Islet of Langerhans (tissue), 1 donor: ENCODE results near the gene PXYLP1.

Experiments
- FAIRE-seq: peaks from one replicate; lab custom pipeline; 2011; peaks lifted over from hg19 to GRCh38; lab: Jason Lieb, UNC

PXYLP1 gene

DNA sequence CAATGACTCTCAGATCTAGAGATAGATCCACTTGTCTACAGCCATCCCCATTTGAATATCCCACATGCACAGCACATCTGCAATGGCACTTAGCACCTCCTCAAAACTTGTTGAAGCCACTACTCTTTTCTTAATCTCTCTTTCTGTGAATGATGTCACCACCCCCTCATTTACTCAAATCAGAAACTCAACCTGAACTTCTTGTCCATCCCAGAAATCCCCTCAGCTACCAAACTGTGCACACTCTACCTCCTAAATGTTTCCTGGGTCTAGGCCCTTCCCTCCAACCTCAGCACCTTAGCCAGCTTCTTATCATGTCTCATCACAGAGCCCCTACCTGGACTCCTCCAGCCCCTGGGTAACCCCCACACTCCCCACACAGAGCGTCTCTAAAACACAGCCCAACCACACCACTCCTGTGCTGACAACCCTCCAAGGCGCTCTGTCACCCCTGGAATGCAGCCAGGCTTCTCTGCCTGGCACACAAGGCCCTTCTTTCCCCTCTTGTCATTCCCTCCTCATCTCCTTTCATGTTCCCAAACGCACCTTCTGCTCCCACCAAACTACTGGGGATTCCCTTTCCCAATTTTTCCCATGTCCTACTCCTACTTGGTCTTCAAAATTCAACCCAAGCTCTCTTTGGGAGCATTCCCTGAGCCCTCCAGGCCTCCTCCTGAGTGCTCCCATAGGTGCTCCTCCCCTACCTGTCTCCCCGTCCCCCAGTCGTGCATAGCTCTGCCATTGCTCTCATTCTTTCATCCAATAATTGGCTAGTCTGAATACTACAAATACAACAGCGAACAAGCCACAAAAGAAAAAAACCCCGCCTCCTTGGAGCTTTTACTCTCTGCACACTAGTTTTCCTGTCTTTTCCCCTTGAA, 96.9 kb downstream of the PXYLP1 start:
- no peak for FAIRE-seq

DNA sequence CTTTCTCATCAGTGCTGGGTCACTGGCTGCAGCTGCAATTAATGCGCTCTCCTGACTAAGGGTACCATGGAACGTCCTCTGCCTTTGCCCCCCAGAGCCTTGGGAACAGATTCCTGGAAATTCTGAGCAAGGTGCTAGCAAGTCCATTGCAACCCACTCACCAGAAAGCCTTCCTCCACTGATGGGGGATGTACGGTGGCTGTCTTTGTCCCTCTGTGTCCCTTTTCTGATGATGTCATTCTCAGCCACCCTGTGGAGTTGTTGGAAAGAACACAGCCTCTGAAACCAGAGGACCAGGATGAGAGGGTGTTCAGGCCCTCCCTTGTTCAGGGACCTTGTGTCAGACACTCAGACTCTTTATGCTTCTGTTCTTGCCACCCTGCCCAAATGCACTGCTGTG, 98.6 kb downstream of the PXYLP1 start:
- no peak for FAIRE-seq

DNA sequence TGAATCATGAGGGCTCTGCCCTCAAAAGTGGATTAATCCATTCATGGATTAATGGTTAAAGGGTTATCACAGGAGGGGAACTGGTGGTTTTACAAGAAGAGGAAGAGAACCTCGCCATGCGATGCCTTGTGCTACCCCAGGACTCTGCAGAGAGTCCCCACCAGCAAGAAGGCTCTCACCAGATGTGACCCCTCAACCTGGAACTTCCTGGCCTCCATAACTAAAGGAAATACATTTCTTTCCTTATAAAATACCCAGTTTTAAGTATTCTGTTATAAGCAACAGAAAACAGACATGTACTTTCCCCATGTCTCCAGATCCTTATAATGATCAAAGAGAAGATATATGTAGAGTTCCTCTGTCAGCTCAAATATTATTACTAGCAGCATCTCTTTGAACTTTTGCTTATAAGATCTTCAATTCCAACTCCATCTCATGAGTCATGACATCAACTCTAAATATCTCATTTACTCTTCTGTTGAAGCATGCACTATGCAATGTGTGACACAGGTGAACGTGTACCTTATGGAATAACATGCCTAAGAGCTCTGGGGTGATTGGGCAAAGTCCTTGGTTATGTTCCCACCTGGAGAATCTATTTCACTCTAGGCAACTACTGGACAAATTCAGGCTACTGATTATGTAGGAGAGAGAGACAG, 99.2 kb downstream of the PXYLP1 start:
- no peak for FAIRE-seq

DNA sequence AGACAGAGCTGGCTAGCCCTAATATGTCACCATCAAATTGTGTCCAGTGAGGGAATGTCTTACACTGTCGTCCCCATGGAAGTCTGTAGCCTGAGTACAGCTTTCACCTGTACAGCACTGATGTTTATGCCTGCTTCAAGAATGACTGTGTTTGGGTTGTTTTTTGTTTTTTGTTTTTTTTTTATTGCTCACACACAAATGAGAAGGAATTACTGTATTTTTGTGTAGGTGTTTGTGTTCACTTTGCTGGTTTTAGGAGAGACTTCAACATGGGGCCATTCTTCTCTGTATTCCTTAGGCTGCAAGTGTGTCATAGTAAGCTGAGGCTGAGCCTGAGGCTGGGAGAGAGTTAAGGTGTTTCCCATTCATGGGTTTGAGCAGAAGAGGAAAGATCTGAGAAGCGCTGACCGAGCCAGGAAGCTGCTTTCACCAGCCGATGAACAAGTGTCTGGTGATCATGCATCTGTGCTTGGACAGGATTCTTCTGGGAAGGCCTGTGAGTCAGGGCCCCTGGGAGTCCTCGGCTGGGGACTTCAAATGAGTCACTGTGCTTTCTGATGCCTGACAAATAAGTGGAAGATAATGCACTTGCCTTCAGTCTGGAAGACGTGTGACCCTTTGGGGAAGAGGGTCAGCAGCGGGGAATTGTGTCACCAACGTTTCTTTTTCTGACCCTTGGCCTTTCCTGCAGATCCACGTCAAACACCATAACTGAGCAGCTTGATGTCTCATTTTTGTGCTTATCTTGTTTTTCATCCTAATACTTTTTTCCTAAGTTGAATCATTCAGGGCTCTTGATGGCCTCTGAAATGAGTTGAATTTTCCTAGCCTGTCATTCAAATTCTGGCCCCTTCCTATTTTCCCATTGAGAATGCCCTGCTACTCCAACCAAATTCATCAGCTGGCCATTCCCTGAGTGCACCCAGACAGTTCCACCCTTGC, 100.0 kb downstream of the PXYLP1 start:
- FAIRE-seq, result no peak

DNA sequence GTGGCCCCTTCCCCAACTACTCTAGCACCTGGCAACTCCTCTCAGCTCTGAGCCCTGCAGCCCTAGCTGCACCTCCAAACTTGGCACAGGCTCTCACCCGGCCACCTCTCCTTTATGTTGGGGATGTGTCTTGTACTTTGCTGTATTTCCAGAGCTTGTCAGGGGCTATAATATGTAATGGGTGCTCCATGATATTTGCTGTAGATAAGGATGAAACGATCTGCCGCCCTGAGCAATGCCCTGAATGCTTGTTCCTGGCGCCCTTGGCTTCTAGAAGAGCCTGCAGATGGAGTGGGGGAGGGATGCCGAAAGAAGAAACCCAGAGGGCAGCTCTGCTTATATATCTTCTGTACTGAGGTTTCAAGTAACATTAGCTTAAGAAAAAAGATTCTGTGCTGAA, 100.8 kb downstream of the PXYLP1 start:
- no peak for FAIRE-seq

DNA sequence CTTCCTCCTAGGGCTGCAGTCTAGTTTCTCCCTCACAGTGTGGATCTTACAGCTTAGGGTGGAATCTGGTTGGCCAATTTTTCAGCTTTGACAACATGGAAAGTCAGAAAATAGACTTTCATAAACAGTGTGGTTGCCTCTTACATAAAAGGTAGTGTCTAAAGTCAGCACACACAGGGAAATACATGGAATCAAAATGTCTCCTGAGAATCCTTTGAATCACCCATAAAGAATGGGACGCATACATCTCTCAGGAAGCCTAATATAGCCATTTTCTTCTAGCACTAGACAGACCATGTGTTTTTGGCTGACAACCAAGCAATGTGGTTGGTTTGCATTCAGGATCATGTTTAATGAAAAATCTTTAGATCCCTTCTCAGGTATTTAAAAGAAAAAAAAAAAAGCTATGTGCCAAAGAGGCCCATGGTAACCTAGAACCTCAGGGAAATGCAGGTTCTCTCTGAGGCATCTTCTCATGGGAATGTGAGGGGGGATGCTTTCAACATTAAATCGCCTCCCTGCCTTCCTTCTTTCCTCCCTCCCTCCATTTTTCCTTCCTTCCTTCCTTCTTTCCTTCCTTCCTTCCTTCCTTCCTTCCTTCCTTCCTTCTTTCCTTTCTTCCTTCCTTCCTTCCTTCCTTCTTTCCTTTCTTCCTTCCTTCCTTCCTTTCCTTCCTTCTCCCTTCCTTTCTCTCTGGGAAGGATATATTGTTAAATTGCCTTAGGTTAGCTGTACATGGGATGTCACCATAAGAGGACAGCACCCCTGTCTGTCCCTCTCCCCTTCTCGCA, 102.4 kb downstream of the PXYLP1 start:
- no peak for FAIRE-seq

DNA sequence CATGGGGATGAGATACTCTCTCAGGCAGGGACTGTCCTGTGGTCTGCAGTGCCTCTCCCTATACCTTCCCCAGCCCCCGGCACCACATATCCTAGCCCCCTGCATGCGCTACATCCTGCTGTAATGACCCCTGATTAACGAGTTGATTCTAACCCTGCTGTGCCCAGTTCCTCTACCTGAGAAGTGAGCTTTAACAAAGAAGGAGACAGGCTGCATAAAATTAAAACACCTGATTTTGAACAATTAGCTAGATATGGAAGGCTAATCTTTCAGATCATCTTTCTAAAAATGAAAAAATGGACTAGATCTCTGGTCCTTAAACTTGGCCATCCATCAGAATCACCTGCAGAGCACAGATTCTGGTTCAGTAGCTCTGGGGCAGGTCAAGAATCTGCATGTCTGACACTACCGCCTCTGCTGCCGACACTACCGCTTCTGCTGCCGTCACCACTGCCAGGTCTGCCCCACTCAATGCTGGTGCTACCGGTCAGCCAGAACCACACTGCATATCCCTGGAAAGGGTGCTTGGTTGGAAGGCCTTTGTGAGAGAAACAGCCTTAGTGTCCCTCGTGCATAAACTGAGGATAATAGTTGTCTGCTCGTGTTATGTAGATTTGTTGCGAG, 103.1 kb downstream of the PXYLP1 start:
- no peak for FAIRE-seq

DNA sequence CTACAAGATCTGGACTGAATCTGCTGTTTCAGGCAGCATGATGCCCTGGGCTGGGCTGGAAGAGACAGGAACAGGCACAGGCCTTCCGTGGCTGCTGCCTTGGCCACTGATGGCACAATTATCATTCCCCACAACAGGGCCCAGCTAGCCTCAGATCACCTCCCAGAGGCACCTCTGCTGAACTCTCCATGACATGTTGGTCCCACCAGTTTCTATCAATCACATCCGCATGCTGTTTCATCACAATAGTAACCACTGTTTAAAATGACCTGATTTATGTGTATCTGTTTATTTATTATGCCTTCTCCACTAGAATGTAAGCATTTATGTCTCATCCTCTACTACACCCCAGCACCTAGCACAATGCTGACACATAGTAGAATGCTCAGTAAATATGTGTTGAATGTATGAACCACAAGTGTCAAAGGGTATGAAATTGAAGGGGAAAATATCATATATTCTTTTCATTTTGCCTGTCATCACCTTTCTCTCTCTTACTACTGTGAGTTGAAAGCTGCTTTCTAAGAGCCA, 104.0 kb downstream of the PXYLP1 start:
- FAIRE-seq, result no peak

DNA sequence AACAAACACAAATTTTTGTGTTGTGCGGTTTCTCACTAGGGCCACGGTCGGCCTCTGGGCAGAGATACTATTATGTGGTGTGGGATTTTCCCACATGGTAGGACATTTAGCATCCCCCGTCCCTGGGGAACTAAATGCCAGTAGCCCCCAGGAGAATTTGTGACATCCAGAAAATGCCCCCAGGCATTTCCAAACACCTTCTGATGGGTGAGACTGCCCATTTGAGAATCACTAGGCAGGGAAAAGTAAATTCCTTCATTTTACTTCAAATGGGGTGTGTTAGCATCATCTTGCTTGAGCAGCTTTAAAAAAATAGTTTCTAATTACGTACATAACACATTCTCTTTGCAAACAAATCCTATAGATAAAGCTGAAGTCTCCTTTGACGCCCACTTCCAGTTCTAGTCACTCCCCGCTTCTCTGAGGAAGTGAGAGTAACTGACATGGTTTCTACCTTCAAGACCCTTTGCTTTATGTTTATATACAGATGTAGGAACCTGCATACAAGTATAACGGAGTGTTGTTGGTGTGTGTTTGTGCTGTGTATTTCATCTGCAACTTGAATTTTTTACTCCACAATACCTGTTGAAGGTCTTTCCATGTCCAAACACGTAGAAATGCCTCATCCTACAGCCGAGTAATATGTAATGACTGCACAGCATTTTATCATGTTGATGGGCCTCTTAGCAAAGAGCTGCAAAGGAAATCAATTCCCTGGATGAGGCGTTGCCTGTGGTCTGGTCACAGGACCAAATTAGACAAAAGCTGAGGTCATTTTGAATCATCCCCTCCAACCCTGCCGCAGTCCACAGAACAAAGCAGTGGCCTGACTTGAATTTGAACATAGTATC, 105.3 kb downstream of the PXYLP1 start:
- no peak for FAIRE-seq

DNA sequence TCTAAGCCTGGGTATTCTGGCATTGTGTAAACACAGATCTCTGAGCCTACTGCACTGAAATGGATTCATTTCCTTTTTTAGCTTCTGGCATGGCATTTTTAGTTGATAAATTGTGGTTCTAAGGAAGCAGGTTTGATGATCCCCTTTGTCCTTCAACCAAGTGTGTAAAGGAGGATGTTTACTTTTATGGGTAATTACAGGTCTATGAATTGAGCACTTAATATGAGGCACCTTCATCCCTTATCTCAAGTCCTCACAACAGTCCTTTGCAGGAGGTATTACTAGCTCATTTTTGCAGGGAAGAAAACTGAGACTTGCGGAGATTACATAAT, 105.9 kb downstream of the PXYLP1 start:
- FAIRE-seq, result no peak

DNA sequence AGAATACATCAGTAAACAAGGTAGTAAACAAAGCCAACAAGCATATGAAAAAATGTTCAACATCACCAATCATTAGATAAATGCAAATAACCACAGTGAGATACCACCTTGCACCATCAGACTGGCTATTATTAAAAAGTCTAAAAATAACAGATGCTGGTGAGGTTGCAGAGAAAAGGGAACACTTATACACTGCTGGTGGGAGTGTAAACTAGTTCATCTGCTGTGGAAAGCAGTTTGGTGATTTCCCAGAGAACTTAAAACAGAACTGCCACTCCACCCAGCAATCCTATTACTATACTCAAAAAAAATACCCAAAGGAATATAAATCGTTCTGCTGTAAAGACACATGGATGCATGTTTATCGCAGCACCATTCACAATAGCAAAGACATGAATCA, 106.4 kb downstream of the PXYLP1 start:
- no peak for FAIRE-seq

DNA sequence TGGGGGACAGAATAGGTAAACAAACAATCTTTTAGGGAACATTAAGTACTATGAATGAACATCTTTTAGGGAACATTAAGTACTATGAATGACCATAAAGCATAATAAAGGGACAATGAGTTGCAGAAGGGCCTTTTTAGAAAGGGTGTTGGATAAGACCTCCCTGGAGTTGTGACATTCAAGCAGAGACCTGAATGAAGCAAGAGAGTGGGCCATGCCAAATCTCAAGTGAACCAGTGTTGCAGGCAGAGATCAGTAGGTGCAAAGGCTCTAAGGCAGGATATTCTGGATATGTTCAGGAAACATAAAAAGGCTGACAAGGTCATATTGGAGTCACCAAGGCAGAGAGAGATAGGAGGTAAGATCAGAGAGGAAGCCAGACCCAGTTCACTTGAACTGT, 107.3 kb downstream of the PXYLP1 start:
- no peak for FAIRE-seq

DNA sequence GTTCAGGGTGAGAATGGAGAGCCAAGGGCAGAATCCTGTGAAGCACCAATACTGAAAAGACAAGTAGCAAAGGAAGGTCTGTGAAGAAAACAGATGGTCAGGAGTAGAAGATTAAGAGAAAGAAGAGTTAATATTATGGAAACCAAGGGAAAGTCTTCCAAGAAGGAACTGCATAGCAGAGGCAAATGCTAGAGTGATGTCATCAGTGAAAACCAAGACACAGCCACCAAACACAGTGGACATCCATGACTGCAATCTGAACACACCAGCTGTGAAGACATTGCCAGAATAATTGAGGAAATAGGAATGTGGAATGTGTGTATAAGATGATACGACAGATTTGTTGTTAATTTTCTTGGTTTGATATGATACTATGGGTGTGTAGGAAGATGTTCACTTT, 109.9 kb downstream of the PXYLP1 start:
- FAIRE-seq, result no peak

DNA sequence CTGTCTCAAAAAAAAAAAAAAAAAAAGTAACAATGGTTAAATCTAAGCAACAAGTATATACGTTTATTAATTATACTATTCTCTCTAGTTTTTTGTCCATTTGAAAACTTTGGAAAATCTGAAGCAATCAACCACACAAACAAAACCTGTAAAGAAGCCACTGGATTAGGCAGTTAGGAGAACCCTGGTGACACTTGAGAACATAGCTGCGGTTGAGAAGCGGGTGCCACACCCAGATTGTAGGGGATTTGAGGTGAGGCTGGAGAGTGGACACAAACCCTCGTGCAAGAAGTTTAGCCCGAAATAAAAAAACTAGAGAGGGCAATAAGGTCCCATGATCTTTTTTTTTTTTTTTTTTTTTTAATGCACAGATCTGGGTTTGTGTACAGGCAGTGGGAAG, 110.8 kb downstream of the PXYLP1 start:
- no peak for FAIRE-seq

DNA sequence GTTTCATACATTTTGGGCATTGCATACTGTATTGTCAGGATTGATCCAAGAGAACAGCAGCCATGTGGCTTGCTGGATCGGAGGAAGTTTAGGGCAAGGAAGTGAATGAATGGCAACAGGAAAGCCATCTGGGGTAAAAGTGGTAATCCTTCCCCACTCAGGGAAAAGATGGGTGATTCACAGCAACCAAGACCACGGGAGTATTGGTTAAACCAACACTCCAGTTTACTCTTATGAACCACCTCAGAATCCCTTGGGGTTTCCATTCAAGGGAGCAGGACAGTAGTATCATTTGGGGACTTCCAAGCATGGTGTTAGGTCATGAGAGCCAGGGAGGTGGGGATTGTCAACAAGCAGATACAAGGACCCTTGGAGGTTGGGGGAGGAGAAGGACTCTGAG, 111.5 kb downstream of the PXYLP1 start:
- no peak for FAIRE-seq

DNA sequence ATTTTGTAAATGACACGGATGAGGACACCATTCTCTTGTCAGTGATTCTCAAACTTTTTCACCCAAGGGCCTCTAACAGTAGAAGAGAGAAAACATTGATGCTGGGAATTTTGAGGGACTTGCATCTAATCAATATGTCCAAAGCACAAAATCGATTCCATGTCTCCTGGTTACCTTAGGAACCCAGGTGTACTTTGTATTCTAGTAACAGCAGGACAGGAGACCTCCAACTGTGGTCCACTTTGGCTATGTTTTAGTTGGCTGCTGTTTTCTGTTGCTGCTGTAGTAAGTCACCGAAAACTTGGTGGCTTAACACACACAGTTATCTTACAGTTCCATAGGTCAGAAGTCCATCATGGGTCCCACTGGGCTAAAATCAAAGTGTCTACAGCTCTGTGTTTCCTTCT, 112.2 kb downstream of the PXYLP1 start:
- FAIRE-seq, result no peak
